CD4-positive, alpha-beta T cell treated with Interleukin-15 for 1 hour (primary cell): ENCODE results near the gene EMC1.
A peak's percentile ranks its signal among the peaks of the same experiment; 100 is the strongest.
"Not testable (repeated sequence)": the region's sequence is repeated elsewhere in the genome, so short reads cannot be mapped to it uniquely, and the experiment has no call there.

Experiments used
- DNase-seq: peaks from one replicate; pipeline ENCODE4 v3.0.0-alpha.2; 2020

Gene EMC1

DNA sequence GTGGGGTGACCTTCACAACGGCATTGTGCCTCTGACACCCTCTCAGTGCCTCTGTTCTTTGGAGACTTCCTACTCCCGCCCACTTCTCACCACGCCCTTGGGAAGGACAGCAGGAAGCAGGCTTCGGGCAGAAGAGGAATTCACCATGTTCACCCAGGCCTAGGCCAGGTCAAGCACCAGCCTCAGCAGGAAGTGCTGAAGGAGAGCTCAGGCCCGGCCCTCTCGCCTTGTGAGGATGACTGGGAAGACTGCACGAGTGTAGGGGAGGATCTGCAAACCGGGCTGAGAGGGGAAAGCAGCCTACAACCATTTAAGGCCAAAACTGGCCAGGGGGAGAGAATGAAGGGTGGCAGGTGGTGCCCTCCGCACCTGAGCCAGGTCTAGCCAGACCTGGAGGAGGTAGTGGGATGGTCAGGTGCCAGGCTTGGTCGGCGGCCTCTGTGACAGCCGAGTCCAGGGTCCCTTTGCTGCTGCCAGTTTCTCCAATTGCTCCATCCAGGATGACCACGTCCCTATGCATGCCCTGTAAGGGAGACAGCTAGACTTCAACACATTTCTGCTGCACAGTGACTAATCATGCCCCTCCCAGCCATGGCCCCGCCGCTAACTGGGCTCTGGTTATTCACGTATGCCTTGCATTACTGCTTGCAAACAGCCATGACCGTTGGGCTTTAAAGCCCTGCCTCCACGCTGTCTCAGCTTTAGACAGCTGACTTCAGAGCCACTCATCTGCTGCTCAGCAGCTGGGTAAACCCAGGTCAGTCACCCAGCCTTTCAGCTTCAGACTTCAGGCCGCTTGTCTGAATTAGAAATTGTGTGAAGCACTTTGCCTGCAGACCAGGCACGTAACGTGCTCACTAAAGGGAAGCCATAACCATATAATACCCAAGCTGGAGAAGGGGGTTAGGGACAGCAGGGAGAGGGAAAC, 9.2 kb upstream of the EMC1 start:
- DNase-seq = no peak

DNA sequence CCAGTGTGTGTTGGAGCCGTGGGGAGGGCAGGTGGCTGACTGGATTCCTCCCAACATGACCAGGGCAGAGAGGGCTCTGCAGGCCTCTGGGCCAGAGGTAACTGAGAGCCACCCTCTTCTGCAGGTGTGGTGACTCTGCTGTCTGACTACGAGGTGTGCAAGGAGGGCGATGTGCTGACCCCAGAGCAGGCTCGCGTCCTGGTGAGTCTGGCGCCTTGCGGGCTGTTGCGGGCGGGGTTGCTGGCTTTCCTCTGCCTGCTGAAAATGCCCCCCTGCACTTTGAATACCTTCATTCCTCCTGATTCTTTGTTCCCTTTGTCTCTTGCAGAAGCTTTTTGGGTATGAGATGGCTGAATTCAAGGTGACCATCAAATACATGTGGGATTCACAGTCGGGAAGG, 7.0 kb upstream of the EMC1 start:
- no peak for DNase-seq

DNA sequence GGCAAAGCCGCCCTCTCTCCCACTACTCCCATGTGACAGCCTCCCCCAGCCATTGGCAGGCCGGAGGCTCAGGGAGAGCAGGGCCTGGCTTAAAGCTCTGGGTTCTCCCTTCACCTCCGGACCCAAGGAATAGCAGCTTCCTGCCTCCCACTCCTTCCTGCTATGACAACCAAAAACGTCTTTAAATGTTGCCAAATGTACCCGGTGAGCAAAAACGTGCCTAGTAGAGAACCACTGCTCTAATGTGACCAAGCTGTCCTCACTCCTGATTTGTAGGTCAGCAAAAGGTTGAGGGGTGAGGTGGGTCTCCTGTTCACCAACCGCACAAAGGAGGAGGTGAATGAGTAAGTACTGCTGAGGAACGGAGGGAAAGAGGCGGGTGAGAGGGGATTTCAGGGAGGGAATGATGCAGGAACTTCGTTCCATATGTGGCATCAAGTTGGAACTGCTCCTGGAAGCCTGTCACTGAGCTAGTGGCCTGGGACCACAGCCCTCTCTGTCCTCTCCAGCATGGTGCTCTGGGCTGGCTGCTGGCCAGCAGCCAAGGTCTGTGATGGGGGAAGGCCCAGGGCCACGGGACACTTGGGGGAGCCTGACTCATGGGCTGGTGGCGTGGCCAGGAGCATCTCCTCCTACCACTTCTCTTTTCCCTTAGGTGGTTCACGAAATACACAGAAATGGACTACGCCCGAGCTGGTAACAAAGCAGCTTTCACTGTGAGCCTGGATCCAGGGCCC, 6.0 kb upstream of the EMC1 start:
- DNase-seq = no peak

DNA sequence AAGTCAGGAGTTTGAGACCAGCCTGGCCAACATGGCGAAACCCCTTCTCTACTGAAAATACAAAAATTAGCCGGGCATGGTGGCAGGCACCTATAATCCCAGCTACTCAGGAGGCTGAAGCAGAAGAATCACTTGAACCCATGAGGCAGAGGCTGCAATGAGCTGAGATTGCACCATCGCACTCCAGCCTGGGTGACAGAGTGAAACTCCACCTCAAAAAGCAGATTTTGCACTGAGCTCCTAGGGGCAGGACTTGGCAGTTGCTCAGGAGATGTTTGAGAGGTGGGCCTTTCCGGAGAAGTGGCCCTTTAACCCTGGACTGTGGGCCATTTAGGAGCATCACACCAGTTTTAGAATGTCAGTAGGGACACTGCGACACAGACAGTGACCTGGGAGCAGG, 5.0 kb upstream of the EMC1 start:
- DNase-seq = not testable (repeated sequence)

DNA sequence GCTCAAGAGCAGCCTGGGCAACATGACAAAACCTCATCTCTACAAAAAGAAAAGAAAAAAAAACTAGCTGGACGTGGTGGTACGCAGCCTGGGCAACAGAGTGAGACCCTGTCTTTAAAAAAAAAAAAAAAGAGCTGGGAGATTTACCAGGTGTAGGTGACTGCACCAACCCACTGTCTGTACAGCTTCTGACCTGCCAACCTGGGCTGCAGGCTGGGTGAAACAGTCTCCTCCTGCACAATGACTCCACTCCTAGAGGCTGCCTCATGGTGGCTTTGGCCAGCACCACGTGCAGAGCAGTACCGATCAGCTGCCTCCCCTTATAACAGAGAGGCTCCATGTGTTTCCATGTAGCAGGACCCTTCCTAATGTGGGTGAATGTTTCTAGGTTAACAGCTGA, 4.0 kb upstream of the EMC1 start:
- DNase-seq = no peak

DNA sequence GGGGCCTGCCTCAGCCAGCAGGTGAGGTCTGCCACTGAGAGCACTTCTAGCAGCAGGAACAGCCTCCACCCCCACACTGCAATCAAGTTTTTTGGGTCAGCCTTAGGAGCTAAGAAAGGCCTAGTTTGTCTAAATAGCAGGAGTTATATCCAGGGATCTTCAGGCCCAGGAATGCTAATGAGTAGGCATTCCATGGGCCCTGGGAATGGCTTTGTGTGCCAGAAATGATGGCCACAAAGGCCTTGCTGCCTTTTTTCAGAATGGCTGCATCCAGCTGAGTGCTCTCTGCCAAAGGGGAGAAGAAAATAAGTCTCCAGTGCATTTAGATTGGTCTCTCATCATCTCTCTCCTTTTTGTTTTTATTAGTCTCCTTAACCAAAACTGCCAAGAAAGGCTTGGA, 3.1 kb upstream of the EMC1 start:
- DNase-seq = no peak

DNA sequence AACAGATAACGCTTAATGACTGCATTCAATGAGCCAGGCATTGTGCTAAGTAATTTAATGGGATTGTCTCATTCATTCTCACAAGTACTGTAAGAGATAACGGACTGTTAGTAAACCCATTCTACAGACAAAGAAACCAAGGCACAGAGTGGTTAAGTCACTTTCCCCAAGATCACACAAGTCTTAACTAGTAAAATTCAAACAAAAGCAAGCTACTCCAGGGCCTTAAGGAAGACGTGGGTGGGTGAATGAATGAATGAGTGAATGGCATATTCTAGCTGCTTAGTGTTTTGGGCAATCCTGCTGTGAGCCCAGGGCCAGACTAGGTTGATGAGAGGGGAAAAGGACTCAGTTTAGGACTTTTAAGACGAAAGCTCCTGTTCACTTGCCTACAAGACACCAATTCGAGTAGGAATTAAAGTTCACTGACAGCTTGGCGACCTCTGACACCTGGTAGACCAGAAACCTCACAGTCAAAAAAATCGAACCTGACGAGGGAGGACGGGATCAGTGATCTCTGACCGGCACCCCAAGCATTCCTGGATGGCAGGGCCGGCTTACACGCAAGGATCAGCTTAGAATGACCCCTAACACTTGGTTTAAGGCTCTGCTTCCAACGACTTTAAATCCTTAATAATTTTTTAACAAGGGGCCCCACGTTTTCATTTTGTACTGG, 557 bp downstream of the EMC1 start:
- no peak for DNase-seq

DNA sequence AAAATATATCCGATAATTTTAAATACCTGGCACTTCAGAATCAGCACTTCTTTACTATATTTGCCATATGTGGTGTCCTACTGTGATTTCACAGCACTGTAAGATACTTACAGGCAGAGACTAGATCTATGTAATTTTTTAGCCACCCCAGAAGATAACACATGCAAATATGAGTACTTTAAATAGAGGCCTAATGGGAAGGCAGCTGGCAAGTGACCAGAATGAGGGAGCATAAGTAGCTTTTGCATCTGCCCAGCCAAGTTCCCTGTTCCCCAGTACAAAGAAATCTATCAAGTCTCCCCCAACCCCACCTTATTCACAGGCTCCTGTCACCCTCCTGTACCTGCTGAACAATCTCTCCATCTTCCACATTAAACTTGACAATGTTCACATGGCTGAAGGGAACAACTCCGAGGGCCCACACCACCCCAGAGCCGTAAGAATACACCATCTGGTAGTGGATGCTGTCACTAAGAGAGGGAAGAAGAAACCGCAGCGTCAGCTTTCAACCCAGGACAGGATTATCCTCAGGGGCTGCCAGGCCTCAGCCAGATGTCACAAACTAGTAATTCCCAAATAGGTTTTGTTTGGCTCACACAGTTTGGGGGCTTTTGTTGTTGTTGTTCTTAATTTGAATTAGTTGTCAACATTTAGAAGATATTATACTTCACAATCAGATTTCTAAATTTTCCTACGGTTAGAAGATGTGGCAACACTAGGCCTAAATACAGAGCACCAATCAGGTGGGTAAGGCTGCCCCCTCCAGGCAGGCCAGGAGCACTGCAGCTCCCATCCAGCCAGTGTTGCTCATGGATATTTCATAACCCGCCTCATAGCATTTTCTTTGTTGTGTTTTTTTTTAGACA, 10.4 kb downstream of the EMC1 start:
- DNase-seq = peak; percentile 64

DNA sequence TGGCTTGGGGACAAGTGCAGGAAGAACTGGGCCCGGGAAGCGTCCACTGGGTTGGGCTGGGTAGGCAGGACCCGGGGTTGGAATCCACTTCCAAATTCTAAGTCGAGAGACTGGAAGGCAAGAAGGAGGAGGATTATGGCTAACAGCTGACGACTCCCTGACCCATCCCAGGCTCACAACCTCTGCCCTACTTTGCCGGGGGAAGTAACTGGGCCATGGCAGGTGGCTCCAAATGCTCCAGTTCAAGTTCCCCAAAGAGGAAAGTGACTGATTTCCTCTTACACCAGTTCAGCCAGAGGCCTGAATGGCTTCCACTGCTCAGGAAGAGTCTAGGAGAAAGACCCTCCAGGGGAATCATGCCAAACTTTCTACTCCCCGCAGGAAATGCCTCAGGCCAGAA, 11.4 kb downstream of the EMC1 start:
- DNase-seq = no peak

DNA sequence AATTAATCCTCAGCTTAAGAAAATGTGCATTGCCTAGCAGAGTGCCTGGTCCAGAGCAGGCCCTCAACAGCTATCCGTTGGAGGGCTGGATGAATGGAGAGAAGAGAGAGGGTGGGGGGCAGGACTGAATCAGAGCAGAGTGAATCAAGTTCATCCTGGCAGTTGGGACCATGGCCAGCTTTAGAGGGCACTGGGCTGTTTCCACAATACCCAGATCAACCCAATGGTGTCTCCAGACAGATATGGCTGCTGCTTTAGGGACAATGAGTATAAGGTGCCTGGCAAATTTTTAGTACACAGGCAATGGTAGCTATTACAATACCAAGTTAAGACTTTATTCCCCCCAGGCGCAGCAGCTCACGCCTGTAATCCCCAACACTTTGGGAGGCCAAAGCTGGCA, 17.1 kb downstream of the EMC1 start:
- no peak for DNase-seq

DNA sequence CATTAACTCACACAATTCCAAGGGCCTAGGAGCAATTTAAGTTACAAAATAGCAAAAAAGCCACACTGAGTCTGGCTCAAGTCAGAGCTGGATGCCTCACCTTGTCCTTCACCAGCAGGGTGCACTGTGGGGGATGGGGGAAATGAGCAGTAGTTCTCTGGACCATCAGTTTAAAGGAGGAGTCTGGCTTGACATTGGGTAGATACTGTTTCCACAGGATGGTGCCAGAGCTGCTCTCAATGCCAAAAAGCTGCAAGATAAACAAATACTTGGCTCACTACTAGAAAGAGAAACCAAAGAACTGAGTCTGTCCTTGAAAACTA, 18.8 kb downstream of the EMC1 start:
- no peak for DNase-seq

DNA sequence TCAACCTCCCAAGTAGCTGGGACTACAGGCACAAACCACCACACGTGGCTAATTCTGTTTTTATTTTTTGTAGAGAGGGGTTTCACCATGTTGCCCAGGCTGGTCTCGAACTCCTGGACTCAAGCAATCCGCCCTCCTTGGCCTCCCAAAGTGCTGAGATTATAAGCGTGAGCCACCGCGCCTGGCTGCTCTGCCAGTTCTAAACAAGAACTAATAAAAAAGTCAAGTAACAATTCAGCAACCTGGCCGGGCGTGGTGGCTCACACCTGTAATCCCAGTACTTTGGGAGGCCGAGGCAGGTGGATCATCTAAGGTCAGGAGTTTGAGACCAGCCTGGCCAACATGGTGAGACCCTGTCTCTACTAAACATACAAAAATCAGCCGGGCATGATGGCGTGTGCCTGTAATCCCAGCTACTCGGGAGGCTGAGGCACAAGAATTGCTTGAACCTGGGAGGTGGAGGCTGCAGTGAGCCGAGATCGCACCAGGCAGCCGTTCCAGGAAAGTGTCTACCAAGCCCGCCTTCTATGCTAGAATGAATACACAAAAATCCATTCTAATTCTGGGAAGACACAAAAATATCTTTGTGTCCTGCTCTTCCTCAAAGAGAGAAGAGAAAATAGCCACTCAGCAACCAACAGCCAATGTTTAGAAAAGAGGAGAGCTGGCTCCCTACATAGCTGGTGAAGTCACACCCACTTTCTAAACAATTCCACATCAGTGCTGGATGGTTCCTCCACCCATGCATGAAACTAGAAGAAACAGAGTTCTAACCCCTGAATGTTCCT, 19.4 kb downstream of the EMC1 start:
- DNase-seq = not testable (repeated sequence)

DNA sequence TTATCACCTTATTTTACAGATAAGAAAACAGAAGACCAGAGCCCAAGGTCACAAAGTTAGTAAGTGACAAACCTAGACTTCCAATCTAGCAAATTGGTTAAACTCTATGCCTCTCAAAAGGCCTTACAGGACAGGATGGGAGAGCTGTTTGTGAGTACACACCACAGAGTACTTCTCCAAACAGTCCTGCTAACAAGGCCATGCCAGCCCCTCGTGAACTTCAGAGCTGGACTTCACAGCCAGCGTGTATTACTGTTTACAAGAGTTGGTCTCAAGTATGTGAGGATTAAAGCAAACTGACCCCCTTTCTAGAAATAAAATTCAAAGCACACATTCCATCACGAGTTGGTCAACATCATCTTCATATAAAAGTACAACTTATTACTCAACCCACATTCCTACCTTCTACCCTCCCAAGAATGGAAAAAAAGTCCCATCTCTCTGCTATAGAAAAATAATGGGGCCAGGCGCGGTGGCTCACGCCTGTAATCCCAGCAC, 21.4 kb downstream of the EMC1 start:
- no peak for DNase-seq

DNA sequence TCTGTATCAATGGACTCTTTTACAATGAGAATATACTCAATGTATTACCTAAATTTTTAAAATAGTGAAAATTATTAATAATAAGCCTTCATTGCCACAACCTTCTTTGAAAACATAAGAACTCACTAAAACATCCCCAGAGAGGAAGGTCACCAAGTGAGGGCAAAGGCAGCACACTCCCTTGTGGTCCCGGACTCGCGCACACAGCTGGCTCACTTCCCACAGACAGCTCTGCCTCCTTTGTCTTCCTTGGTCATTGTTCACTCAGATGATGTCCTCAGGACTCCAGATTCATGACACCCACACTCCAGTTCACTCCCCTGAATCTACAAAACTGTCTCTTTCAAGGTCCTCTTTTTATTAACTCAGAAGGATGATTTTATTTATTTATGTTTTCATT, 22.1 kb downstream of the EMC1 start:
- DNase-seq = no peak

DNA sequence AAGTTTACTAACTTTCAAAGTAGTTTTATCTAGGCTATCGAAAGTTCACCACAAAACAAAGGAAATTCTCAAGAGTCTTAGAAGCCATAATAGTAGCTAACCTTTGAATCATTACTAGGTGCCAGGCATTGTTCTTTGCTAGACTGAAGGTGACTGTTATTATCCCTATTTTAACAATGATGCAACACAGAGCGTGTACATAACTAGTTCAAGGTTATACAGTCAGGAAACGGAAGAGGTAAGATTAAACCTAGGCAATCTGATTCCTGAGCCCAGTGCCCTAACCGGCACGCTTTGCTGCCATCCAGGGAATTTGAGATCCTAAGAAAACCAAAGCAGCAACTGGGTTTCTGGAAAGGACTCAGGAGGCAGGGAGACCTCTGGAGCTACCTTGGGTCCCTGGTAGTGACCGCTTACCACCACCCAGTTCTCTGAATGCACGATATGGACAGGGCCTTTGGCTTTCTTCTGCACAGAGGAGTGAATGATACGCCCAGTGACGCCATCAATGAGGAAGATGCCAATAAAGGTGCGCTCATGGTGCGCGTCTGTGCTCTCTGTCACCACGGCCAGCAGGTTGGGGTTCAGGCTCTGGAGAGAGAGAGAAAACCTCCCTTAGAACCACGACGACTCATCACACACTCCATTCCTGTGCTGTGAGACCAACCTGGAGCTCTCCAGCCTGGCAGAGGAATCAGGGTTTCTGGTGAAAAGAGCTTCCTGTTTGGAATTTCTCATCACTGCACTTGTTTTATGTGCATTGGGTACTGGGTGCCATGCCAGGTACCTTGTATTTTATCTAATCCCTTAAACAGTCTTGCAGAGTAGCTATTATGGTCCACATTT, 28.1 kb downstream of the EMC1 start:
- DNase-seq = no peak

DNA sequence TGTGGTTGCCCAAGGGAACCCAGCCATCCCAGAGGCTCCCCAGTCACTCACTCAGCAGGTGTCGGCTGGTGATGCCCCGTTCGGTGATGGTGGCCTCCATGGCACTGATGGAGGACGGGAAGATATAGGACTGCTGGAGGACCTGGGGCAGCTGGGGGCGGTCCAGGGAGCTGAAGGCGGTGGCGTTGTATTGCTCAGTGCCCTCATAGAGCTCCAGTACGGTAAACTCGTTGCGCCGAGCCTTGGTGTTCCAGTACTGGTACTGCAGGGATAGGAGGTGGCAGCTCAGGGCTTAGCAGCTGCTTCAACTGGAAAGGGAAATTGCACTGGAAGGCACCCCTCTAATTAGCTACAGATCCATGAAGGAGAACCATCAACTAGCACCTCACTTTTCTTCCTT, 28.8 kb downstream of the EMC1 start:
- no peak for DNase-seq

DNA sequence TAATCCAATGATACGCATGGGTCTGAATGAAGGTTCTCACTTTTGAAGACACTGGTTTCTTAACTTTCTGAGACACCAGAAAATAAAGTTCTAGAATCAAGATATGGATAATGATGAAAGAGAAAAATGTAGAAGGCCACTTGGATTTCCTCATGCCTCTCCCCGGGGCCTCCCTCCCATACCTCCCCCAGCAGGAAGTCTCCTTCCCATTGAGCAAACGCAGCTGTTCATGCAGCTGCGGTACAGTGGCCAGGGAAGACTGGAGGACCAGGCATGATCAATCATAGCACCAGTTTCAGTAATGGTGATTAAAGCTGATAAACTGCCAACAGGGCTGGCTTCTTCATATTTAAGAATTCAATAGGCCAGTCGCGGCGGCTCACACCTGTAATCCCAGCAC, 30.3 kb downstream of the EMC1 start:
- DNase-seq = no peak

DNA sequence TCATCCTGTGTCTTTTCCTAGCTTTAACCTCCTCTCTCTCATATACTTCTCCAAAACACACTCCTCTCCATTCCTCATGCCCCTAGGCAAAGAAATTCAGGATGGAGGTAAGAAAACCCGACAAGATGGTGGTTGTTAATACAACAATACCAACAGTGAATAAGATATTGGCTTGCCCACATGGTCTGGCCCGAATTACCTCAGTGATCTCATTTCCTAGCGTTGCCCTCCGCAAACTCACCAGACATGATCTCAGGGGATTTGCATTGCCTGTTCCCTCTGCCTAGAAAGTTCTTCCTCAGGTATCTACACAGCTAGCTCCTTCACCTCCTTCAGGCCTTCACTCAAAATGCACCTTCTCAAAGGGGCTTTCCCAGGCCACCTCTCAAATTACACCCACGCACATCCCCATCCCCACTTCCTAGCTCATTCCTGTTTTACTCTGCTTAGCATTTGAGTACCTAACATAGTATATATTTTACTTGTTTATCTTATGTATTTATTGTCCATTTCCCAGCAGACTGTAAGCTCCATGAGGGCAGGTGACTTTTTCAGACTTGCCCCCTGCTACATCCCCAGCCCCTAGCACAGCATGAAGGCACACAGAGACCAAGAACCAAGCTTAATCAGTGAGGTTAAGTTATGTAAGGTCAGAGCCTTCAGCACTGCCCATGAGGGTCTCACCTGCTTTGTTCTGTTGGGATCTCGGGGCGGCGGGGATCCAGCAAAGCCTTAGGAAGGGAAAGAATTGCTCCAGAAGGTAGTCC, 31.1 kb downstream of the EMC1 start:
- no peak for DNase-seq

DNA sequence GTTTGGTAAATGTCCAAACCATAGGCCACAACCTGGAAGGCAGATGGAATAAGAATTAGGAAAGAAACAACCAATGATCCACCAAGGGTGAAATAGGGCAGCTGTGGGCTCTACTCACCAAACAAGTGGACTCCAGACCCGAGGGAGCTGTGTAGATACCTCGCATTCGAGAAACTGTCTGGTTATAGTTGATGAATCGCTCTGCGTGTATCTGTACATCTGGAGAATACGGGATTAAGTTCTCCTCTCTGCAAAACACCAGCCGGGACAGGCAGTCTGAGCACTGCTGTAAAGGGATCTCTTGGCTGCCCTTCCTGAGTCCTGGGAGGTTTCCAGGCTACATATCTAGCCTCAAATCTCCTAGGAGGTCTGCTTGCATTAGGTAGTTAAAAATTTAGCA, 31.9 kb downstream of the EMC1 start:
- no peak for DNase-seq

DNA sequence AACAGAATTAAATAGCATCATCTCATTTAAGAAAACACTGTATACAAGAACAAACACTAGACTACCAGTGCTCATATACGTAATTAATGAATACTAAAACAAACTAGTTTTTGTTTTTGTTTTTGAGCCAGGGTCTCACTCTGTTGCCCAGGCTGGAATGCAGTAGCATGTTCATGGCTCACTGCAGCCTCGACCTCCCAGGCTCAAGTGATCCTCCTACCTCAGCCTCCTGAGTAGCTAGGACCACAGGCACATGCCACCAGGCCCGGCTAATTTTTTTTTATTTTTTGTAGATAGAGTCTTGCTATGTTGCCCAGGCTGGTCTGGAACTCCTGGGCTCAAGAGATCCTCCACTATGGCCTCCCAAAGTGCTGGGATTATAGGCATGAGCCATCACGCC, 34.7 kb downstream of the EMC1 start:
- DNase-seq = not testable (repeated sequence)
